B cell (primary cell): ENCODE measurements around the gene CYTIP.

Source experiments
- EZH2 ChIP-seq: IDR thresholded peaks from 2 replicates; pipeline ENCODE4 v1.6.1; 2012; ENCODE audit warnings: borderline replicate concordance, low read depth, mild to moderate bottlenecking, moderate library complexity, low read length; ENCODE audit not compliant: insufficient read depth, poor library complexity, severe bottlenecking
- TF ChIP-seq, protein P1 (sequence below): fragments of 200-600 bp; IDR thresholded peaks from one replicate; pipeline ENCODE4 v1.8.0; 2022; ENCODE audit warnings: antibody characterized with exemption, mild to moderate bottlenecking

DNA sequence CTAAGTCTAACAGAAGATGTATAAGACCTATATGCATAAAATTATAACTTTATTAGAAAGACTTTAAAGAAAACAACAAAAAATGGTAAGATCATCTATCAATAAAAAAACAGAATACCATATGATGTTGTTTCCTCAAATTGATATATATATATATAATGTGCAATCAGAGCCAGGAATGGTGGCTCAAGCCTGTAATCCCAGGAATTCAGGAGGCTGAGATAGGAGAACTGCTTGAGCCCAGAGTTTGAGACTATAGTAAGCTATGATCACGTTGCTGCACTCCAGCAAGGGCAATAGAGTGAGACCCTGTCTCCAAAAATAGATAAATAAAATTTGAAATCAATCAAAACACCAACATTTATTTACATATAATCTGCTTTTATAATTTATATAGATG, 19.5 kb downstream of the CYTIP start:
- TF ChIP-seq, protein P1, sequence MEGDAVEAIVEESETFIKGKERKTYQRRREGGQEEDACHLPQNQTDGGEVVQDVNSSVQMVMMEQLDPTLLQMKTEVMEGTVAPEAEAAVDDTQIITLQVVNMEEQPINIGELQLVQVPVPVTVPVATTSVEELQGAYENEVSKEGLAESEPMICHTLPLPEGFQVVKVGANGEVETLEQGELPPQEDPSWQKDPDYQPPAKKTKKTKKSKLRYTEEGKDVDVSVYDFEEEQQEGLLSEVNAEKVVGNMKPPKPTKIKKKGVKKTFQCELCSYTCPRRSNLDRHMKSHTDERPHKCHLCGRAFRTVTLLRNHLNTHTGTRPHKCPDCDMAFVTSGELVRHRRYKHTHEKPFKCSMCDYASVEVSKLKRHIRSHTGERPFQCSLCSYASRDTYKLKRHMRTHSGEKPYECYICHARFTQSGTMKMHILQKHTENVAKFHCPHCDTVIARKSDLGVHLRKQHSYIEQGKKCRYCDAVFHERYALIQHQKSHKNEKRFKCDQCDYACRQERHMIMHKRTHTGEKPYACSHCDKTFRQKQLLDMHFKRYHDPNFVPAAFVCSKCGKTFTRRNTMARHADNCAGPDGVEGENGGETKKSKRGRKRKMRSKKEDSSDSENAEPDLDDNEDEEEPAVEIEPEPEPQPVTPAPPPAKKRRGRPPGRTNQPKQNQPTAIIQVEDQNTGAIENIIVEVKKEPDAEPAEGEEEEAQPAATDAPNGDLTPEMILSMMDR = no peak
- TF ChIP-seq EZH2 = no peak
